Upper lobe of right lung (tissue), 1 donor: ENCODE data around the gene WIZ. TPM values are rescaled to one million over a fixed set of nuclear protein-coding genes. Genes with fewer than 3 reads are reported as not detected.

ENCODE experiments used
- ATAC-seq: fragments of 200-7000 bp; cut with Tn5 transposase; one replicate; pipeline ENCODE4 v1.9.1; 2020; ENCODE audit warnings: mild to moderate bottlenecking, moderate library complexity
- DNase-seq: peaks from one replicate; pipeline ENCODE4 v3.0.0-alpha.2; 2020
- H3K27ac ChIP-seq: fragments of 200-600 bp; one replicate; pipeline ENCODE4 v1.8.0; 2022
- H3K27me3 ChIP-seq: fragments of 200-600 bp; one replicate; pipeline ENCODE4 v1.8.0; 2022; ENCODE audit warnings: mild to moderate bottlenecking
- H3K36me3 ChIP-seq: fragments of 200-600 bp; one replicate; pipeline ENCODE4 v1.8.0; 2022
- H3K4me1 ChIP-seq: fragments of 200-600 bp; one replicate; pipeline ENCODE4 v1.8.0; 2022
- H3K4me3 ChIP-seq: fragments of 200-600 bp; one replicate; pipeline ENCODE4 v1.8.0; 2022; ENCODE audit warnings: mild to moderate bottlenecking
- H3K9me3 ChIP-seq: fragments of 200-600 bp; one replicate; pipeline ENCODE4 v1.8.0; 2022
- intact Hi-C: fragments of 100-400 bp; cut with DNase I; formaldehyde crosslinking; loops from one replicate; pipeline ENCODE4 v1.11.0; 2022
- long read RNA-seq: library from polyadenylated mRNA; unstranded; transcript quantifications from one replicate; pipeline ENCODE4 v2.0.0, GENCODE V29; 2021
- total RNA-seq: library from RNA; stranded (reverse); fragmentation: NEBNext Ultra II Directional; extraction: Animal tissue kit (Norgen Biotek cat#: 25700); gene quantifications from one replicate; pipeline ENCODE4 v1.2.1, GENCODE V29; 2021
- TF ChIP-seq, protein P1 (sequence below): fragments of 200-600 bp; IDR thresholded peaks from one replicate; pipeline ENCODE4 v1.8.0; 2022; ENCODE audit warnings: antibody characterized with exemption
- donor health status: DM: no; HTN: yes; CAD: no; lungs with severe emphysema.

The WIZ gene, protein sequence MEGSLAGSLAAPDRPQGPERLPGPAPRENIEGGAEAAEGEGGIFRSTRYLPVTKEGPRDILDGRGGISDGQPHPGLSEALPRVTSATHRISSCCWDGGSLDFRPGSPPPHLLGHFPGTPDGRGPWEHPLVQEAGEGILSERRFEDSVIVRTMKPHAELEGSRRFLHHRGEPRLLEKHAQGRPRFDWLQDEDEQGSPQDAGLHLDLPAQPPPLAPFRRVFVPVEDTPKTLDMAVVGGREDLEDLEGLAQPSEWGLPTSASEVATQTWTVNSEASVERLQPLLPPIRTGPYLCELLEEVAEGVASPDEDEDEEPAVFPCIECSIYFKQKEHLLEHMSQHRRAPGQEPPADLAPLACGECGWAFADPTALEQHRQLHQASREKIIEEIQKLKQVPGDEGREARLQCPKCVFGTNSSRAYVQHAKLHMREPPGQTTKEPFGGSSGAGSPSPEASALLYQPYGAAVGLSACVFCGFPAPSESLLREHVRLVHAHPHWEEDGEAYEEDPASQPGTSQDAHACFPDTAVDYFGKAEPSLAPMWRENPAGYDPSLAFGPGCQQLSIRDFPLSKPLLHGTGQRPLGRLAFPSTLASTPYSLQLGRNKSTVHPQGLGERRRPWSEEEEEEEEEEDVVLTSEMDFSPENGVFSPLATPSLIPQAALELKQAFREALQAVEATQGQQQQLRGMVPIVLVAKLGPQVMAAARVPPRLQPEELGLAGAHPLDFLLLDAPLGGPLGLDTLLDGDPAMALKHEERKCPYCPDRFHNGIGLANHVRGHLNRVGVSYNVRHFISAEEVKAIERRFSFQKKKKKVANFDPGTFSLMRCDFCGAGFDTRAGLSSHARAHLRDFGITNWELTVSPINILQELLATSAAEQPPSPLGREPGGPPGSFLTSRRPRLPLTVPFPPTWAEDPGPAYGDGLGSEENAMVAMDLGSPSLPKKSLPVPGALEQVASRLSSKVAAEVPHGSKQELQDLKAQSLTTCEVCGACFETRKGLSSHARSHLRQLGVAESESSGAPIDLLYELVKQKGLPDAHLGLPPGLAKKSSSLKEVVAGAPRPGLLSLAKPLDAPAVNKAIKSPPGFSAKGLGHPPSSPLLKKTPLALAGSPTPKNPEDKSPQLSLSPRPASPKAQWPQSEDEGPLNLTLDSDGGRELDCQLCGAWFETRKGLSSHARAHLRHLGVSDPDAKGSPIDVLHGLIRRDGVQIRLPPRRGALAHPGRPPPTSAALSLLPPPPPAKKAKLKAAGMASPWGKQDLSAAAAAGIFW (N-terminal part only)
- 30.9 TPM for total RNA-seq
- long read RNA-seq, partial matches to known transcripts, result 49 of 66 reads
- long read RNA-seq, other reads (novel, unspliced or antisense), result 12 of 66 reads

DNA sequence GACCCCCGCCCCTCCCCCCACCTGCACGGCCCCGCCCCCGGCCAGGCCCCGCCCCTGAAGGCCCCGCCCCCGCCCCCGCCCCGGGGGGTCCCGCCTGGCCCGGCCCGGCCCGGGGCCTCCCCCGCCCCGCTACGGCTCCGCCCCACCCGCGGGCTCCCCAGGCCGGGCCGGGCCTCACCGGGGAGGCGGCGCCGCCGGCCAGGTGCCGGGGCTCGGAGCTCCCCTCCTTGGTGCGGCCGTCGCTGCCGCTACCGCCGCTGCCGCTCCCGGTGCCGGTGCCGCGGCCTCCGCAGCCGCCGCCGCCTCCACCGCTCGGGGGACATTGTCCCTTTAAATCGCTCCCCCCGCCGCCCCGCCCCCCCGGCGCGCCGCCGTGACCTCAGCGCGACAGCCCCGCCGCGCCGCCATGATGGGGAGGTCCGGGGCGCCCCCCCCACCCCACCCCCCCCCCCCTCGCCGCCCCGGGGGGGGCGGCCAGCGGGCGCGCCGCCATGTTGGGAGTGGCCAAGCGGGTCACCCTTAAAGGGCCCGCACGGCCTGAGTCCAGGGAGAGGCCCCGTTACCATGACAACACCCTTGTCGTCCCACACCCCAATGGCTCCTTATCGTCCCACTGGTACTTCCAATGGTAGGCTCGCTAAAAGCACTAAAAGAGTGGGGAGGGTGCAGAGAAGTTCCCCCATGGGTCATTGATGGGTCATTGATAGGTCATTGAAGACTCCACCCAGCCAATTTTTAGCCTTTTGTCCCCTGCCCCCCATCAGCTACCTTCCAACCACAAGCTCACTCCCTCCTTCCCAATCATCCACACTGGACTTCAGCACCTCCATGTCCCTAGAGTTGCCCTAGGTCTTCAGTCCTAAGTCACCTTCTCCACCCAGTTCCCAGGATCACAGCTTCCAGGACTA, at the start of gene WIZ:
WIZ (minus strand) TSS at position 337 of the 908 bp plus-strand sequence. CDS start 1,649 bp downstream, outside the sequence.
- H3K9me3 ChIP-seq, result no peaks in the 10 kb centered on the region
- TF ChIP-seq, protein P1, sequence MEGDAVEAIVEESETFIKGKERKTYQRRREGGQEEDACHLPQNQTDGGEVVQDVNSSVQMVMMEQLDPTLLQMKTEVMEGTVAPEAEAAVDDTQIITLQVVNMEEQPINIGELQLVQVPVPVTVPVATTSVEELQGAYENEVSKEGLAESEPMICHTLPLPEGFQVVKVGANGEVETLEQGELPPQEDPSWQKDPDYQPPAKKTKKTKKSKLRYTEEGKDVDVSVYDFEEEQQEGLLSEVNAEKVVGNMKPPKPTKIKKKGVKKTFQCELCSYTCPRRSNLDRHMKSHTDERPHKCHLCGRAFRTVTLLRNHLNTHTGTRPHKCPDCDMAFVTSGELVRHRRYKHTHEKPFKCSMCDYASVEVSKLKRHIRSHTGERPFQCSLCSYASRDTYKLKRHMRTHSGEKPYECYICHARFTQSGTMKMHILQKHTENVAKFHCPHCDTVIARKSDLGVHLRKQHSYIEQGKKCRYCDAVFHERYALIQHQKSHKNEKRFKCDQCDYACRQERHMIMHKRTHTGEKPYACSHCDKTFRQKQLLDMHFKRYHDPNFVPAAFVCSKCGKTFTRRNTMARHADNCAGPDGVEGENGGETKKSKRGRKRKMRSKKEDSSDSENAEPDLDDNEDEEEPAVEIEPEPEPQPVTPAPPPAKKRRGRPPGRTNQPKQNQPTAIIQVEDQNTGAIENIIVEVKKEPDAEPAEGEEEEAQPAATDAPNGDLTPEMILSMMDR, result no peak
- peak; percentile 94 for DNase-seq
- no peaks in the 10 kb centered on the region for H3K36me3 ChIP-seq
- peaks cover 4% of the 10 kb centered on the region for H3K27me3 ChIP-seq
- intact Hi-C loops, result no loop called here
- peak; percentile 69 for ATAC-seq
- peaks cover 13% of the 10 kb centered on the region for H3K4me1 ChIP-seq
- H3K4me3 ChIP-seq, result peak within 1 kb of the TSS; percentile 75
- H3K27ac ChIP-seq, result peak within 1 kb of the TSS; percentile 65

DNA sequence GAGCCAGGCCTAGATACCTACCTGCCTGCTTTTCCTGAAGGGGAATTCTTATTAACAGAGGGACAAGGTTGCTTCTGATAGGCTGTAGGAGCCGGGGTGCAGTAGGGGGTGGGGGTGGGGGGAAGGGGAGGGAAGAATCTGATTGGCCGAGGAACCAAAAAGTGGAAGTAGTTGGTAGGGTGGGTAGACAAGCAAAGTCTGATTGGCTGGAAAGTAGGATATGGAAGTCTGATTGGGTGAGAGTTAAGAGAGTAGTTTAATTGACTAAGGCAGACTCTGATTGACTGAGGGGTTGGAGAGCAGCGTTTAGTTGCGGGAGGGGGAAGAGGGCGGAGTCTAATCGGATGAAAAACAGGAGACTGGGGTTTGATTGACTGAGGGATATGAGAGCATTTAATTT, 49.2 kb upstream of the WIZ start:
- Histone ChIP-seq H3K4me1 (no peaks in the 10 kb centered on the region), H3K4me3 (no peak overlapping the region), H3K36me3 (no peaks in the 10 kb centered on the region), H3K27ac (no peak overlapping the region), H3K9me3 (no peaks in the 10 kb centered on the region), H3K27me3 (peaks cover 6% of the 10 kb centered on the region)
- intact Hi-C loops, result no loop called here
- TF ChIP-seq, protein P1, result no peak
- DNase-seq (no peak), ATAC-seq (no peak)

DNA sequence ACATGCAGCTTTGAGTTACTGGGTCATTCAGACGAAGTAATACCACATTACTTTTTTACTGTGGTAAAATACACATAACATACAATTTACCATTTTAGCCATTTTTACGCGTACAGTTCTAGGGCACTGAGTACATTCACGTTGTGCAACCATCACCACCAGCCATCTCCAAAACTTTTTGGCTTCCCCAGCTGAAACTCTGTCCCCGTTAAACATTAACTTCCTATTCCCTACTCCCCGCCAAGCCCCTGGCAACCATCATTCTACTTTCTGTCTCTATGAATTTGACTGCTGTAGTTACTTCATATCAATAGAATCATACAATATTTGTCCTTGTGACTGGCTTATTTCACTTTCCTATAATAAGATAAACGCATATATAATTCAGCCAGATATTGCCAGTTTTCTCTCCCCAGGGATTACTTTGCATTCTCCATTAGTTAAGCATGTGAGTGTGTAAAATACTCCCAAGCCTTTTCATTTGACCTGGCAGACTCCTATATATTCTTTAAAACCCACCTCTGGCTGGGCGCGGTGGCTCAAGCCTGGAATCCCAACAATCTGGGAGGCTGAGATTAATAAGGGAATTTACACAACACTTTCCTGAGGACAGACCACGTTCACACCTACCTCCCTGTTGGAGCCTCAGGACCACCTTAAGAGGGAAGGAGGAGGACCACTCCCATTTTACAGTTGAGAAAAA, 48.6 kb upstream of the WIZ start:
- no peak for DNase-seq
- Histone ChIP-seq H3K36me3 (no peaks in the 10 kb centered on the region), H3K27ac (no peak overlapping the region), H3K4me3 (no peak overlapping the region), H3K9me3 (no peaks in the 10 kb centered on the region), H3K4me1 (no peaks in the 10 kb centered on the region), H3K27me3 (peaks cover 6% of the 10 kb centered on the region)
- no peak for ATAC-seq
- TF ChIP-seq, protein P1, result no peak
- intact Hi-C loops, result no loop called here

DNA sequence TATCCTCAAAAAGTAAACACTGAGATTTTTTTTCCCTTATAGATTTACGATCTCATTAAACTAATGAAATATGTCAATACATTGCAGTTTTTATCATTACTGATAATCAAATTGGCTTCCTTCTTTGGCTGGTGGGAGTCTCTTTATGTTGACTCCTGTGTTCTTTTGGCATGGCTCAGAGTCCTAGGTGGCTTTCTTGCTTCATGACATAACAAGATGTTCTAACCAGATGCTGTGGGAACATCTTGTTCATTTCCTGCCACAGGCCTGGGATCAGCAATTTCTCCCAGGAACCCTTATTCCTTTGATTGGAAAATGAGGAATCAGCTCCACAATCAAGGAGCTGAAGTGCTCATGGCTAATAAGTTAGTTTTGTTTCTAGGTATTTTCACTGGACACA, 45.4 kb upstream of the WIZ start:
- intact Hi-C loops, result no loop called here
- TF ChIP-seq, protein P1, result no peak
- no peaks in the 10 kb centered on the region for H3K4me1 ChIP-seq
- no peak overlapping the region for H3K27ac ChIP-seq
- ATAC-seq (no peak), DNase-seq (no peak)
- H3K27me3 ChIP-seq, result no peaks in the 10 kb centered on the region
- H3K9me3 ChIP-seq, result no peaks in the 10 kb centered on the region
- no peaks in the 10 kb centered on the region for H3K36me3 ChIP-seq
- H3K4me3 ChIP-seq, result no peak overlapping the region
